GM21825 (cell line): ENCODE data around the gene GPR68.
"Not testable (repeated sequence)": the region's sequence is repeated elsewhere in the genome, so short reads cannot be mapped to it uniquely, and the experiment has no call there.

Experiments used
- ATAC-seq: cut with Tn5 transposase; IDR thresholded peaks from one replicate; pipeline ENCODE4 v1.9.1; 2021; ENCODE audit warnings: mild to moderate bottlenecking, moderate library complexity; ENCODE audit not compliant: unreplicated experiment

Gene GPR68

GRCh38 chr14:91273273-91273884 lies 28.9 kb upstream of the GPR68 start:
- no peak for ATAC-seq

GRCh38 chr14:91272341-91273272 lies 28.1 kb upstream of the GPR68 start:
- no peak for ATAC-seq

GRCh38 chr14:91271639-91272038 lies 27.1 kb upstream of the GPR68 start:
- no peak for ATAC-seq

GRCh38 chr14:91270619-91271018 lies 26.1 kb upstream of the GPR68 start:
- ATAC-seq = no peak

GRCh38 chr14:91270188-91270587 lies 25.7 kb upstream of the GPR68 start:
- ATAC-seq = no peak

GRCh38 chr14:91269076-91269991 lies 24.8 kb upstream of the GPR68 start:
- no peak for ATAC-seq

- no peak for ATAC-seq
Measured at GRCh38 chr14:91267965-91268437, 23.5 kb upstream of the GPR68 start.

GRCh38 chr14:91266276-91266675 lies 21.8 kb upstream of the GPR68 start:
- ATAC-seq = not testable (repeated sequence)

GRCh38 chr14:91265404-91265803 lies 20.9 kb upstream of the GPR68 start:
- ATAC-seq = no peak

GRCh38 chr14:91264151-91265150 lies 19.9 kb upstream of the GPR68 start:
- no peak for ATAC-seq

- ATAC-seq = no peak
Measured at GRCh38 chr14:91263329-91263728, 18.8 kb upstream of the GPR68 start.

- no peak for ATAC-seq
Measured at GRCh38 chr14:91261986-91262549, 17.6 kb upstream of the GPR68 start.

- ATAC-seq = no peak
Measured at GRCh38 chr14:91261115-91261514, 16.6 kb upstream of the GPR68 start.

- ATAC-seq = no peak
Measured at GRCh38 chr14:91258876-91259275, 14.4 kb upstream of the GPR68 start.

- no peak for ATAC-seq
Measured at GRCh38 chr14:91258011-91258618, 13.6 kb upstream of the GPR68 start.

GRCh38 chr14:91257328-91258010 lies 13.0 kb upstream of the GPR68 start:
- no peak for ATAC-seq

GRCh38 chr14:91256661-91257060 lies 12.2 kb upstream of the GPR68 start:
- ATAC-seq = no peak

GRCh38 chr14:91255026-91255695 lies 10.7 kb upstream of the GPR68 start:
- no peak for ATAC-seq
